B cell (primary cell): ENCODE data around the gene CREBBP. TPM values are rescaled to one million over a fixed set of nuclear protein-coding genes. Genes with fewer than 3 reads are reported as not detected.
"Not testable (repeated sequence)": the region's sequence is repeated elsewhere in the genome, so short reads cannot be mapped to it uniquely, and the experiment has no call there.

ENCODE experiments used
- ATAC-seq: fragments of 200-7000 bp; cut with Tn5 transposase; one replicate; pipeline ENCODE4 v1.10.0; 2021; ENCODE audit warnings: low read depth, mild to moderate bottlenecking, moderate number of reproducible peaks, moderate library complexity
- CTCF ChIA-PET: fragments of 350-600 bp; sonication (Branson Sonifier 250); formaldehyde crosslinking; loops from one replicate; lab custom pipeline; 2021; ENCODE audit warnings: antibody characterized with exemption, inconsistent platforms; lab: Charles Lee
- POLR2A ChIA-PET: fragments of 350-600 bp; sonication (Branson Sonifier 250); formaldehyde crosslinking; loops from one replicate; lab custom pipeline; 2021; ENCODE audit warnings: antibody characterized with exemption; lab: Charles Lee
- DNase-seq: peaks from one replicate; pipeline ENCODE4 v3.0.0; 2013
- H2AFZ ChIP-seq: 2 replicates; pipeline ENCODE4 v1.6.1; 2012; ENCODE audit warnings: mild to moderate bottlenecking, low read depth, low read length; ENCODE audit not compliant: insufficient read depth, poor library complexity, severe bottlenecking
- H3K27ac ChIP-seq, 2 donors: 1 replicate in 1 of 2; 2 replicates in 1 of 2; pipeline ENCODE4 v1.5.1; 2012 to 2013; ENCODE audit warnings: low read length in 2 of 2, mild to moderate bottlenecking in 2 of 2, moderate library complexity in 1 of 2
- H3K27me3 ChIP-seq, 4 experiments: fragments of 200-600 bp in 1 of 4; sonication (generic) in 1 of 4; replicated peaks in 1 of 4; 1 replicate in 2 of 4; 2 replicates in 2 of 4; pipeline versions ENCODE4 v1.6.1 to v1.7.0; 2013 to 2016; ENCODE audit warnings: low read length in 3 of 4, mild to moderate bottlenecking in 2 of 4, mixed read lengths in 1 of 4, moderate library complexity in 1 of 4; ENCODE audit not compliant: insufficient read depth in 4 of 4, control insufficient read depth in 3 of 4; ENCODE audit errors: control extremely low read depth in 1 of 4
- H3K36me3 ChIP-seq, 2 experiments: replicated peaks in 1 of 2; 1 replicate in 1 of 2; 2 replicates in 1 of 2; pipeline versions ENCODE4 v1.6.1 to v1.7.1; 2013; ENCODE audit warnings: low read length in 1 of 2; ENCODE audit not compliant: insufficient read depth in 2 of 2, control insufficient read depth in 1 of 2; ENCODE audit errors: control extremely low read depth in 1 of 2, extremely low read depth in 1 of 2
- H3K4me1 ChIP-seq, 2 donors: fragments of 200-600 bp in 1 of 2; sonication (generic) in 1 of 2; 1 replicate in 1 of 2; 2 replicates in 1 of 2; pipeline versions ENCODE4 v1.5.1 to v1.6.1; 2013 to 2017; ENCODE audit warnings: low read length in 2 of 2; ENCODE audit not compliant: control insufficient read depth in 2 of 2, insufficient read depth in 2 of 2
- H3K4me2 ChIP-seq: replicated peaks from 2 replicates; pipeline ENCODE3; 2012; ENCODE audit warnings: mild to moderate bottlenecking, low read depth, low read length; ENCODE audit not compliant: poor library complexity, severe bottlenecking
- H3K4me3 ChIP-seq, 5 experiments: fragments of 200-600 bp in 1 of 5; sonication (generic) in 1 of 5; 1 replicate in 3 of 5; 2 replicates in 2 of 5; pipeline versions ENCODE4 v1.5.1 to v1.7.0; 2011 to 2016; ENCODE audit warnings: low read length in 4 of 5, mild to moderate bottlenecking in 4 of 5, low read depth in 2 of 5, control low read depth in 1 of 5, moderate library complexity in 1 of 5; ENCODE audit not compliant: insufficient read depth in 1 of 5; ENCODE audit errors: control extremely low read depth in 1 of 5, extremely low read depth in 1 of 5
- H3K79me2 ChIP-seq: fragments of 200-600 bp; sonication (generic); one replicate; pipeline ENCODE4 v1.6.0; 2016; ENCODE audit warnings: low read length; ENCODE audit not compliant: control insufficient read depth, insufficient read depth
- H3K9ac ChIP-seq: fragments of 200-600 bp; sonication (generic); 2 replicates; pipeline ENCODE4 v1.6.1; 2017; ENCODE audit warnings: mild to moderate bottlenecking, low read length, moderate library complexity
- H3K9me3 ChIP-seq, 3 donors: one replicate each; pipeline versions ENCODE4 v1.6.1 to v1.7.1; 2013; ENCODE audit warnings: low read length in 2 of 3; ENCODE audit not compliant: control insufficient read depth in 2 of 3, insufficient read depth in 1 of 3; ENCODE audit errors: control extremely low read depth in 1 of 3
- H4K20me1 ChIP-seq: 2 replicates; pipeline ENCODE4 v1.6.0; 2012; ENCODE audit warnings: mild to moderate bottlenecking, low read length; ENCODE audit not compliant: insufficient read depth, control insufficient read depth, poor library complexity, severe bottlenecking
- H3K27ac Mint-ChIP-seq: one replicate; pipeline ENCODE4 v1.8.0; 2021; ENCODE audit warnings: mixed read lengths
- H3K27me3 Mint-ChIP-seq: one replicate; pipeline ENCODE4 v1.8.0; 2021; ENCODE audit warnings: mixed read lengths
- H3K4me1 Mint-ChIP-seq: one replicate; pipeline ENCODE4 v1.8.0; 2021; ENCODE audit warnings: mixed read lengths
- H3K4me3 Mint-ChIP-seq: one replicate; pipeline ENCODE4 v1.8.0; 2021; ENCODE audit warnings: mixed read lengths
- H3K9me3 Mint-ChIP-seq: one replicate; pipeline ENCODE4 v1.8.0; 2022; ENCODE audit warnings: mixed read lengths; ENCODE audit not compliant: insufficient read depth
- CTCF ChIP-seq: fragments of 200-600 bp; IDR thresholded peaks from one replicate; pipeline ENCODE4 v1.8.0; 2022; ENCODE audit warnings: antibody characterized with exemption, mild to moderate bottlenecking
- EZH2 ChIP-seq: IDR thresholded peaks from 2 replicates; pipeline ENCODE4 v1.6.1; 2012; ENCODE audit warnings: borderline replicate concordance, low read depth, mild to moderate bottlenecking, moderate library complexity, low read length; ENCODE audit not compliant: insufficient read depth, poor library complexity, severe bottlenecking
- WGBS: methylation state at CpG from one replicate; pipeline ENCODE4 v1.1.5; 2013; ENCODE audit warnings: missing lambda C conversion rate; ENCODE audit not compliant: insufficient coverage; 5-methylcytosine and 5-hydroxymethylcytosine counted together
- intact Hi-C: fragments of 100-400 bp; cut with micrococcal nuclease; formaldehyde crosslinking; loops from one replicate; pipeline ENCODE4 v1.10.0; 2022
- polyA plus RNA-seq: library from polyadenylated mRNA; depleted of rRNA; stranded (reverse); fragments of >200 nt; gene quantifications from 2 replicates; pipeline ENCODE4 v1.2.3, GENCODE V29; 2012
- total RNA-seq, 2 donors: library from RNA; stranded (reverse); fragments of 120-200 nt in 1 of 2; gene quantifications; 1 replicate in 1 of 2; 2 replicates in 1 of 2; pipeline versions ENCODE4 v1.2.3 to v1.2.4, GENCODE V29; 2013 to 2022

The CREBBP gene
- total and polyA plus RNA-seq, 2 donors (not counting 1 experiment from before 2014, with no cell fraction given): 27.6 to 206 TPM

GRCh38 chr16:3912373-3912772, 31.9 kb upstream of the CREBBP start:
- TF ChIP-seq EZH2: no peak
- TF ChIP-seq CTCF: no peak
- DNase-seq (no peak), ATAC-seq (no peak)
- Histone ChIP-seq H3K4me2 (no peak overlapping the region), H3K4me3 (no peak overlapping the region), H3K9ac (no peak overlapping the region), H3K4me1 (no peaks in the 10 kb centered on the region), H3K79me2 (no peaks in the 10 kb centered on the region), H3K9me3 (peaks cover 0 to 6% (median 5%) of the 10 kb centered on the region in 3 donors), H3K27me3 (no peaks in the 10 kb centered on the region), H3K27ac (no peak overlapping the region), H2AFZ (no peak overlapping the region), H4K20me1 (no peaks in the 10 kb centered on the region), H3K36me3 (no peaks in the 10 kb centered on the region)
- WGBS: 97% methylated on average over 10 of the region's 12 CpGs
- Mint-ChIP-seq H3K4me3 (no peak overlapping the region), H3K27me3 (no peaks in the 10 kb centered on the region), H3K27ac (no peak overlapping the region), H3K4me1 (no peaks in the 10 kb centered on the region), H3K9me3 (no peaks in the 10 kb centered on the region)
- POLR2A ChIA-PET: no interaction called here
- intact Hi-C loops: no loop called here
- CTCF ChIA-PET: no interaction called here

- DNase-seq, POLR2A ChIA-PET, H3K4me3 Mint-ChIP-seq, H3K27ac Mint-ChIP-seq, H3K27me3 Mint-ChIP-seq, H3K36me3 ChIP-seq, H3K9me3 ChIP-seq, H3K27ac ChIP-seq, H2AFZ ChIP-seq, H3K4me1 ChIP-seq, H3K27me3 ChIP-seq, H3K9ac ChIP-seq, H3K4me2 ChIP-seq, CTCF ChIA-PET, H3K4me1 Mint-ChIP-seq, H3K79me2 ChIP-seq, intact Hi-C loops, H3K9me3 Mint-ChIP-seq, H4K20me1 ChIP-seq, ATAC-seq, H3K4me3 ChIP-seq: not testable (repeated sequence)
- WGBS: 95% methylated on average over 3 of the region's 6 CpGs
These were observed 31.2 kb upstream of the CREBBP start for GRCh38 chr16:3911741-3912140.
